Posterior cingulate gyrus (tissue), 11 donors: ENCODE measurements around the gene PRR18.

Source experiments
- DNase-seq, 10 donors: peaks; one replicate each; pipeline versions ENCODE4 v3.0.0 to v3.0.0-alpha.2; 2020 to 2021; ENCODE audit warnings: mixed read lengths in 3 of 10
- intact Hi-C: fragments of 100-400 bp; cut with DNase I; formaldehyde crosslinking; loops from one replicate; pipeline ENCODE4 v1.15.1; 2023

PRR18 gene

DNA sequence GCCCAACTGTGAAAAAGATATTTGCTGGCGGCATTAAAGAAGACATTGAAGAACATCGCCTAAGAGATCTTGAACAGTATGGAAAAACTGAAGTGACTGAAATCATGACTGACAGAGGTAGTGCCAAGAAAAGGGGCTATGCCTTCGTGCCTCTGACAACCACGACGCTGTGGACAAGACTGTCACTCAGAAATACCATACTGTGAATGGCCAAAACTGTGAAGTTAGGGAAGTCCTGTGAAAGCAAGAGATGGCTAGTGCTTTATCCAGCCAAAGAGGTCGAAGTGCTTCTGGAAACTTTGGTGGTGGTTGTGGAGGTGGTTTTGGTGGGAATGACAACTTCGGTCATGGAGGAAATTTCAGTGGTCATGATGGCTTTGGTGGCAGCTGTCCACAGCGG, 26.7 kb upstream of the PRR18 start:
- no peak for DNase-seq
- intact Hi-C loops, result no loop called here

- intact Hi-C loops, result no loop called here
These were observed 25.2 kb upstream of the PRR18 start for GRCh38 chr6:166333172-166333995.

DNA sequence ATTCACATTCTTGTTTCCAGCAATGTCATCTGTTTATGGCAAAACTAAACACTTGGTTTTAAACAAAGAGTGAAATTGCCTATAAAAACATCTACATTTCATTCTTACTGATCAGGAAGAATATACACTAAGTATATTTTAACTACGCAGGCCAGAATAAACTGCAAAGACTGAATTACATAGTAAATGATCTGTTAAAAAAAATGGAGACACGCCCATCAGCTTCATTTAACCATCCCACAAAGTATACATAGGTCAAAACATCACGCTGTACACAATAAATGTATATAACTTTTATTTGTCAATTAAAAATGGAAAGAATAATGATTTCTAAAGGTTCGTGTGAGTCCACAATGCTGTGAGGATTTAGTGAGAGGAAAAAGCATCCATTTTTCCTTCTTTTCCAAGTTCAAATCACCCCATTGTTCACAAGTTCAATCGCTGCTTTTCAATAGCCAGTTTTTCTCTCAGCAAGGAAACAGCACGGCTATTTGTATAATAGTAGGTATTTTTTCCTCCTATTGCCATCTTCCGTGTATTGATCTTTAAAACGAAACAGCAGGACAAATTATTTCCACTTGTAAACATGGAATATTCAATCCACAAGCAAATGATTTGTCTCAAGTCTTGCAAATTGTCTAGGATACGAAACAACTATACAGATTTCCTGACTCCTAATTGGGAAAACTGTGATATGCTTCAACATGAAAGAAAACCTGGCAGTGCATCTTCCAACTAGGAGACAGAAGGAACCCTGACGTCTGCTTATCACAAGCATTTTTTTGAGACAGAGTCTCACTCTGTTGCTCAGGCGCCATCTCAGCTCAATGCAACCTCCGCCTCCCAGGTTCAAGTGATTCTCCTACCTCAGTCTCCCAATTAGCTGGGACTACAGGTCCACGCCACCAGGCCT, 23.6 kb upstream of the PRR18 start:
- no peak for DNase-seq
- intact Hi-C loops, result loop anchor here (2.0 kb wide), 2 partner anchors 51 to 55 kb away; partner anchors contain the start of gene MPC1

More at GRCh38 chr6:166333172-166333995, 25.2 kb upstream of the PRR18 start:
- peak in 1 of 10 donors; percentile 62 for DNase-seq

DNA sequence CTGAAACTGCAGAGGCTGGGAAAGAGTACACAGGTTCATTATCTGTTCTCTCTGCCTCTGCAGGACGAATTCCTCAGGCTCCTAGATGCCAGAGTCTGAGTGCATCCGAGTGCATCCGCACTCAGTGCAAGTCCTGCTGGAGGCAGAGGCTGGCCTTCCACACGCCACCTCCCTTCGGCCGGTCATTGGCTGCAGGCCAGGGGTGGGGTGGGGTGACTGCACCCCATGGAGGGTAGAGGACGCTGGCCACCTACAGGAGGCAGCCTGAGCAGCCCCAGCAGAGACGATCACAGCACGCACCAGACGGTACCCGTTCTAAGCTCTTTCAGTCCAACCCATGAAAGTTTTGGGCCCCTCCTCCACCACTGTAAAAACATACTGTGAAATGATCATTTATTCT, 22.4 kb upstream of the PRR18 start:
- peak; percentile 50 to 97 (median 82) for DNase-seq
- intact Hi-C loops, result loop anchor here (2.0 kb wide), 2 partner anchors 52 to 54 kb away; partner anchors contain the start of gene MPC1

DNA sequence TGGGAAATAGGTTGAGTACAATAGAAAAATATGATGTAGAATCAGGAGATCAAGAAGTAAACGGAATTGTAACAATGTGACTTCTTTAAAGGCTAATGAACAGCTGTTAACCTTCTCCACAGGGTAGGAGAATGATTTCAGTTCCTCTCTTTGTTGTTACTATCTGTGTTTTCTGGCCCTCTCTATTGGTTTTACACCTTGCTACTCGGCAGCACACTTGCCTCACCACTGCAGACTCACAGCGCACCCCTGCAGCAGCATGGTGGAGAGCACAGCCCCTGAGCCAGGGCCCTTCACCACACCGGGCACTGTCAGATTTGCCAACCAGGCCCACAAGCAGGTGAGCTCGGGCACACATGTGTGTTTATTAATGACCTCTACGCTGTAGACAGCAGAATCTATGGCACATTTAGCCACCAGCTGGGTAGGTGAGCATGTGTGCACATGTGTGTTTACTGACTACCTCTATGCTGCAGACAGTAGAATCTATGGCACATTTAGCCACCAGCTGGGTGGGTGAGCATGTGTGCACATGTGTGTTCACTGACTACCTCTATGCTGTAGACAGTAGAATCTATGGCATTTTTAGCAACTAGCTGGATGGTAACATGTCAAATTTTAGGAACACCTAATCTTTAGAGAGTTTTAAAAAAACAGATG, 17.3 kb upstream of the PRR18 start:
- intact Hi-C loops, result no loop called here
- DNase-seq, result no peak

- DNase-seq, result no peak
- intact Hi-C loops, result no loop called here
These were observed 15.2 kb upstream of the PRR18 start for GRCh38 chr6:166323395-166323794.

- intact Hi-C loops, result no loop called here
- no peak for DNase-seq
These were observed 10.7 kb upstream of the PRR18 start for GRCh38 chr6:166318649-166319600.

DNA sequence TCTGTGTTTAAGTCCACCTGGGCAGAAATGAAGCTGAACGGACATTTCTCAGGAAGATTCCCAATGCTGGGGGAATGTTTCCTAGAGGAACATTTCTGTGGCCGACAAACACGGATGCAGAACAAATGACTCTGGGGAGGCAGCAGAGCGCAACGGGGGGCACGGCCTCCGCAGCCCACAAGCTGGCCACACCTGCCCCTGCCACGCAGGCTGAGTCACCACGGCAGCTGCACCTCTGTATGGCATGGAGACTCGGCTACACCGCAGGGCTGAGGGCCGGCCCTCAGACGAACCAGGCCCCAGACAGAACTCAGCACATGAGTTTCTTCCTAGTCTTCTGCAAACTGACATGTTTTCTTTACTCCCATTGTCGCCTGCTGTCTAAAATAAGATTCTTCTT, 10.0 kb upstream of the PRR18 start:
- no peak for DNase-seq
- intact Hi-C loops, result no loop called here

GRCh38 chr6:166317261-166318212, 9.3 kb upstream of the PRR18 start:
- intact Hi-C loops, result no loop called here
- DNase-seq, result no peak

- intact Hi-C loops, result no loop called here
- DNase-seq, result no peak
These were observed 7.2 kb upstream of the PRR18 start for GRCh38 chr6:166315436-166315835.

GRCh38 chr6:166314454-166314853, 6.3 kb upstream of the PRR18 start:
- intact Hi-C loops, result no loop called here
- DNase-seq, result no peak

GRCh38 chr6:166313255-166314070, 5.3 kb upstream of the PRR18 start:
- intact Hi-C loops, result no loop called here

GRCh38 chr6:166312832-166313231, 4.6 kb upstream of the PRR18 start:
- intact Hi-C loops, result no loop called here
- no peak for DNase-seq

More at GRCh38 chr6:166313255-166314070, 5.3 kb upstream of the PRR18 start:
- peak in 5 of 10 donors; percentile 27 to 88 (median 40) for DNase-seq

DNA sequence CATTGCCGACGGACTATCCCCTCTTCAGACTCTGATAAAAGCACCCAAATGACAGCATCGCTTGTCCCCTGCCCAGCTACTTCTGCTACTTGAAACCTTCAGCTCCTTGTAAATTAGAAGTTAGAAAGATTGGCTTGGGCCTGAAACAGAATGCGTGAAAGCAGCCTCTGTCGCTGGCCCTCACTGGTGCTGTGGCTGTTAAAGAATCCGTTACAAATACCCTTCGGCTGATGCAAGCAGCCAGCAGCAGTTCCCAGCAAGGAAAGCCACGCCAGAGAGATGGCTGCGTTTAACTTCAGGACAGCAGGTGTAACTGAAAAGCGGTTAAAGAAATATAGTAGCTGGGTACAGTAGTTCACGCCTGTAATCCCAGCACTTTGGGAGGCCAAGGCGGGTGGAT, 2.4 kb upstream of the PRR18 start:
- no peak for DNase-seq
- intact Hi-C loops, result no loop called here

DNA sequence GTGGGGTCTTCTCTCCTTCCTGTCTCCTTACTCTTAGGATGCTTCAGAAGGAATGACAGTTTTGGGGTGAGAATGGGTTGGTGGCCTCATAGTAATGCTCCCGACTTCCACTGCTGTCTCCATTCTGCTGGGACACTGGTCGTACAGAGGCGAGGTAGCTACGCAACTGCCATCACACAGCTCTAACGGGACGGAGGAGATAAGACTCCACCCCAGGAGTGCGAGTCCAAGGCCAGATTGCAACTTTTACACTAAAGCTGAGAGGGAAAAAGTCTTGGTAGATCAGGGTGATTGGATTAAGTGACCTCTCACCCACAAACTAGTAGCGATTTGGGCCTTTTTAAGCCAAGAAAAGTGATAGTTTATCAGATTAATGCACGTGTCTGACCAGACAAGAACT, 1.8 kb upstream of the PRR18 start:
- no peak for DNase-seq
- intact Hi-C loops, result loop anchor here (2.0 kb wide), 3 partner anchors 33 to 91 kb away; partner anchors contain the start of gene MPC1

GRCh38 chr6:166308769-166309589, 787 bp upstream of the PRR18 start:
- DNase-seq, result peak in 6 of 10 donors; percentile 37 to 94 (median 77)
- intact Hi-C loops, result loop anchor here (2.0 kb wide), 3 partner anchors 32 to 92 kb away; partner anchors contain the start of gene MPC1
